ENCODE results near the gene SLC29A2.

SLC29A2 gene

DNA sequence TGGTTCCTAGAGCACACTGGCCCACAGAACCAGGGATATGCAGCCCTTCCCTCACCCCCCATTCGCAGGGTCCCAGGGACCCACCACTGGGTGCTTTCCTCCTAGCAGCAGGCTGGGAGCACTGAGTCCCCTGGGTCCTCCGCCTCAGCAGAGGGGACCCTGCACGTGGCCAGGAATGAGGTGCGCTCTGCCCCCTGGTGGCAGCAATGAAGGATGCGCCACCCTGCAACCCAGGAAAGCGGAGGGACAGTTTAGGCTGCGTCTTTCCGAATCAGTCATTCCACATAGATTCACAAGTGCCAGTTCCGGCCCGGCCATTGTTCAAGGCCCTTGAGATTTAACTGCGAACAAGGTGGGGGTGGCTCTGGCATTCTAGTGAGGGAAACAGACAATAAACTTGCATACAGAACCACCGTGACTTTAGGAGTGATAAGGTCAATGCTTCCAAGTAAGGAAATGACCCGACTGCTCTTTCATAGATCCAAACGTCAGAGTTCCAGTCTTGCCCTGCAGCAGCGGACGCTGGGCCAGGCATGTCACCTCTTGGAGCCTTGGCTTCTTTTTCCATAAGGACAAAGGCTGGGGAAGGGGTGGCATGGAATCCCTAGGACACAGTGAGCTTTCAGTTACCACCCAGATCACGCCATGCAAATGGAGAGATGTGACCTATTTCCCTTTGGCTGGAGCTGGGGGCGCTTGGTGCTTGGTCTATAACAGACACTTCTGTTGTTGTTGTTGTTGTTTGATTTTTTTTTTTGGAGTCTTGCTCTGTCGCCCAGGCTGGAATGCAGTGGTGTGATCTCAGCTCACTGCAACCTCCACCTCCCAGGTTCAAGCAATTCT, 43.0 kb downstream of the SLC29A2 start:
- peak; percentile 70 for DNase-seq (ENCODE audit: low read depth)
- H3K4me3 ChIP-seq (ENCODE audit: low read length): no peak overlapping the region
- peak; percentile 88 for TF ChIP-seq CTCF (IDR thresholded peaks at IDR 0.05; ENCODE audit: insufficient read depth, low read depth, low read length, missing control alignments)

- H3K4me3 ChIP-seq (ENCODE audit: low read length): no peak overlapping the region
- TF ChIP-seq CTCF (IDR thresholded peaks at IDR 0.05; ENCODE audit: insufficient read depth, low read depth, low read length, missing control alignments): no peak
- peak; percentile 53 for DNase-seq (ENCODE audit: low read depth)
Observed at GRCh38 chr11:66328031-66328301, 43.6 kb downstream of the SLC29A2 start.

- DNase-seq (ENCODE audit: low read depth): peak; percentile 45
- H3K4me3 ChIP-seq (ENCODE audit: low read length): no peak overlapping the region
- no peak for TF ChIP-seq CTCF (IDR thresholded peaks at IDR 0.05; ENCODE audit: insufficient read depth, low read depth, low read length, missing control alignments)
Observed at GRCh38 chr11:66327171-66328030, 44.2 kb downstream of the SLC29A2 start.

DNA sequence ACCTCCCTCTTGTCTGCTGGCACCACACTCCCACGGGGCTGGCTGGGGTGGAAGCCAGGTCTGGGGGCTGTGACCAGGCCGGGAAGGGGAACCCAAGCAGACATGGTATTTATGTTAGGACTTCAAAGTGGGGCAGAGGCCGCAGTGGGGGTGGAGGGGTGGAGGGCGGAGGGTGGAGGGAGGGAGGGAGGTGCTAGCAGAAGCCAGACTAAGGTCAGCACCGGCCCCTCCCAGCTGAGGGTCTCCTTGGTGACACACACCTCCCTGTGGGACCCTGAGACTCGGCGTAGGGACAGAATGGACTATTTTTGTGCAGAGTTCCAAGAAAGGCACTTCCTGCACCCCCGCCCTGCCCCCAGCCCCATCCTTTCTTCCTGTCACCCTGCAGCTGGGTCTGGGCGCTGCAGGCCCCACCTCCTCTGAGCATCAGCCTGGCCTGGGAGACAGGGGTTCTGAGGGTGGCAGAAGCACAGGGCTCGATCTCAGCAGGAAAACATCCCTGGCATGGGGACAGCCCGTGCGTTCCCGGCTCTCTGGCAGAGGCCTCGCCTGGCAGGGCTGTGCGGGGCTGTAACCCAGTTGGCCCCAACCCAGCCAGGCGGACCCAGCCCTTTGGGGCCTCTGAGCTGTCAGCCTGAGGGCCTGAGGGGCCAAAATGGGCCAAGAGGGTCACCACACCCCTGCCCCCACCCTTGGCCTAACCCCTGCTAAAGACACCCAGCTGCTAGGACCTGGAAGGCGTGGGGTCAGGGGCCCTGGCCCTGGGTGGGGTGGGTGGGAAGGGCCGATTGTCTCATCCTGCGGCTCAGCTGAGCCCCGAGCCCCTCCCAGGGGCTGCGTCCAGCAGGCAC, 45.1 kb downstream of the SLC29A2 start:
- no peak for DNase-seq (ENCODE audit: low read depth)
- H3K4me3 ChIP-seq (ENCODE audit: low read length): no peak overlapping the region

DNA sequence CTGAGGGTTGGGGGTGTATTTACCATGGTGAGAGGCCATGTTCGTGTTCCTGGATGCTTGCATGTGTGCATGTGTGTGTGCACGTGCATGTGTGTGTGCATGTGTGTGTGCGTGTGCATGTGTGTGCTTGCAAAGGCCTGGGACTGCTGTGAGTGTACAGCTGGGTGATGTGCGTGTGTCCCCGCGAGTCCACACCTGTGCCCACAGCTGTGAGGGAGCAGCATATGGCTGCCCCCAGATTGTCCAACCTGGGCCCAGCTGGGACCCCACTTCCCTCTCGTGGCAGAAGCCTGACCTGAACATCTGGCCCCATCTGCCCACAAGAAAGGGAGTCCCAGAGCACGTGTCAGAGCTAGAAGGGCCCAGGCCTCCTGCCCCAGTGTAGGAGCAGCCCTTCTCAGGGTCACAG, 46.3 kb downstream of the SLC29A2 start:
- no peak for TF ChIP-seq CTCF (IDR thresholded peaks at IDR 0.05; ENCODE audit: insufficient read depth, low read depth, low read length, missing control alignments)
- DNase-seq (ENCODE audit: low read depth): no peak
- no peak overlapping the region for H3K4me3 ChIP-seq (ENCODE audit: low read length)

More for the DNA sequence above, 45.1 kb downstream of the SLC29A2 start:
- no peak for TF ChIP-seq CTCF (IDR thresholded peaks at IDR 0.05; ENCODE audit: insufficient read depth, low read depth, low read length, missing control alignments)

DNA sequence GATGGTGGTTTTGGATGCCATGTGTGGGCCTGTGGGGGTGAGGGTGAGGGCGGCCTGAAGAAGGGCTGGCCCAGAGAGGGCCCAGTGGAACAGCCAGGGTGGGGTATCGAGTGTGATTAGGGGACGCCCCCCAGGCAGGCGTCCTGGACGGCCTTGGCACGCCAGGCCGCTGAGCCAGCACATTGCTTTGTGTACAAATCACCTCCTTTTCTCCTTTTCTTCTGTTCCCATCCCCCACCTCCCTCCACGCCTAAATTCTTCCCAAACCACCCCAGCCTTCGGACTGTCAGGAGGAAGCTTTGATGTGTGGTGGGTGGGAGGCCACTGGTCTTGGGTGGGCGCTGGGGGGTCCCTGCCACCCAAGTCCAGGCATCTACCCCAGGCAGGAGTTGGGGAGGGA, 46.9 kb downstream of the SLC29A2 start:
- no peak for TF ChIP-seq CTCF (IDR thresholded peaks at IDR 0.05; ENCODE audit: insufficient read depth, low read depth, low read length, missing control alignments)
- DNase-seq (ENCODE audit: low read depth): no peak
- no peak overlapping the region for H3K4me3 ChIP-seq (ENCODE audit: low read length)

Data from epithelial cell of esophagus (primary cell).